ENCODE results near the gene CEBPG. TPM values are rescaled to one million over a fixed set of nuclear protein-coding genes. Genes with fewer than 3 reads are reported as not detected.

CEBPG gene
- total RNA-seq, 1 experiment from 2014 or later: 33.4 TPM

- CTCF ChIA-PET: no interaction called here
Observed at GRCh38 chr19:33399745-33400681, 26.5 kb downstream of the CEBPG start.

GRCh38 chr19:33400856-33401682 is 27.6 kb downstream of the CEBPG start:
- no peak for DNase-seq
- Histone ChIP-seq H3K27me3 (ENCODE audit: insufficient read depth, low read depth) (no peaks in the 10 kb centered on the region), H3K4me2 (no peak overlapping the region), H3K9me2 (ENCODE audit: insufficient read depth) (no peaks in the 10 kb centered on the region), H4K20me1 (ENCODE audit: insufficient read depth) (no peaks in the 10 kb centered on the region), H3K79me2 (ENCODE audit: low read depth) (no peaks in the 10 kb centered on the region), H3K27ac (no peak overlapping the region), H3K36me3 (ENCODE audit: low read depth) (no peaks in the 10 kb centered on the region), H3K4me1 (replicated peaks; ENCODE audit: insufficient read depth) (no peaks in the 10 kb centered on the region), H3F3A (ENCODE audit: insufficient read depth, low read depth) (no peaks in the 10 kb centered on the region), H2AFZ (no peak overlapping the region), H3K4me3 (no peak overlapping the region), H3K9me3 (ENCODE audit: insufficient read depth, low read depth) (no peaks in the 10 kb centered on the region)
- CTCF ChIA-PET: no interaction called here
- TF ChIP-seq CTCF (conservative IDR thresholded peaks at IDR 0.05) (no peak), EZH2 (IDR thresholded peaks at IDR 0.05; ENCODE audit: low read depth) (no peak)
- POLR2A ChIA-PET (ENCODE audit: unreplicated experiment): no interaction called here
- intact Hi-C loops (cut with micrococcal nuclease; ENCODE audit: unreplicated experiment): no loop called here
- BruUV-seq (replicated peaks): no TSS peak

More at GRCh38 chr19:33399745-33400681, 26.5 kb downstream of the CEBPG start:
- no peaks in the 10 kb centered on the region for H3K36me3 ChIP-seq (ENCODE audit: low read depth)
- no peak for TF ChIP-seq EZH2 (IDR thresholded peaks at IDR 0.05; ENCODE audit: low read depth)
- TF ChIP-seq CTCF (conservative IDR thresholded peaks at IDR 0.05): no peak
- no peaks in the 10 kb centered on the region for H3K9me2 ChIP-seq (ENCODE audit: insufficient read depth)
- no peaks in the 10 kb centered on the region for H3K27me3 ChIP-seq (ENCODE audit: insufficient read depth, low read depth)
- H3K27ac ChIP-seq: no peak overlapping the region
- H3K4me3 ChIP-seq: no peak overlapping the region
- no peaks in the 10 kb centered on the region for H3K79me2 ChIP-seq (ENCODE audit: low read depth)
- BruUV-seq (replicated peaks): no TSS peak
- H3K4me2 ChIP-seq: no peak overlapping the region
- no peak for DNase-seq
- intact Hi-C loops (cut with micrococcal nuclease; ENCODE audit: unreplicated experiment): no loop called here
- H3K9me3 ChIP-seq (ENCODE audit: insufficient read depth, low read depth): no peaks in the 10 kb centered on the region
- POLR2A ChIA-PET (ENCODE audit: unreplicated experiment): no interaction called here
- H3F3A ChIP-seq (ENCODE audit: insufficient read depth, low read depth): no peaks in the 10 kb centered on the region
- no peak overlapping the region for H2AFZ ChIP-seq
- no peaks in the 10 kb centered on the region for H4K20me1 ChIP-seq (ENCODE audit: insufficient read depth)
- no peaks in the 10 kb centered on the region for H3K4me1 ChIP-seq (replicated peaks; ENCODE audit: insufficient read depth)

- no peaks in the 10 kb centered on the region for H3K9me2 ChIP-seq (ENCODE audit: insufficient read depth)
- H3F3A ChIP-seq (ENCODE audit: insufficient read depth, low read depth): no peaks in the 10 kb centered on the region
- H3K9me3 ChIP-seq (ENCODE audit: insufficient read depth, low read depth): no peaks in the 10 kb centered on the region
- H3K4me3 ChIP-seq: no peak overlapping the region
- H4K20me1 ChIP-seq (ENCODE audit: insufficient read depth): no peaks in the 10 kb centered on the region
- no peak for DNase-seq
- no peak overlapping the region for H3K27ac ChIP-seq
- H3K4me1 ChIP-seq (replicated peaks; ENCODE audit: insufficient read depth): no peaks in the 10 kb centered on the region
- H3K79me2 ChIP-seq (ENCODE audit: low read depth): no peaks in the 10 kb centered on the region
- TF ChIP-seq CTCF (conservative IDR thresholded peaks at IDR 0.05): no peak
- TF ChIP-seq EZH2 (IDR thresholded peaks at IDR 0.05; ENCODE audit: low read depth): no peak
- no peaks in the 10 kb centered on the region for H3K36me3 ChIP-seq (ENCODE audit: low read depth)
- H3K27me3 ChIP-seq (ENCODE audit: insufficient read depth, low read depth): no peaks in the 10 kb centered on the region
- H2AFZ ChIP-seq: no peak overlapping the region
- intact Hi-C loops (cut with micrococcal nuclease; ENCODE audit: unreplicated experiment): loop anchor here (1.0 kb wide), 1 partner anchor 167 kb away; no protein-coding TSS in a partner anchor
- ChIA-PET POLR2A (ENCODE audit: unreplicated experiment) (interaction anchor here (0.7 kb wide), 1 partner anchor 42 kb away, joined by 3 read pairs; no protein-coding TSS in a partner anchor), CTCF (no interaction called here)
- BruUV-seq (replicated peaks): no TSS peak
- H3K4me2 ChIP-seq: no peak overlapping the region
Observed at GRCh38 chr19:33401683-33402420, 28.3 kb downstream of the CEBPG start.
